GM18499 (cell line): ENCODE results near the gene NRXN3.

Source experiments
- ATAC-seq: cut with Tn5 transposase; IDR thresholded peaks from one replicate; pipeline ENCODE4 v1.9.1; 2021; ENCODE audit warnings: moderate number of reproducible peaks; ENCODE audit not compliant: insufficient read depth, unreplicated experiment

The NRXN3 gene

GRCh38 chr14:79705126-79705894 is 1535.1 kb downstream of the NRXN3 start:
- no peak for ATAC-seq

GRCh38 chr14:79706382-79706781 is 1536.2 kb downstream of the NRXN3 start:
- no peak for ATAC-seq

- no peak for ATAC-seq
These were observed 1538.5 kb downstream of the NRXN3 start for GRCh38 chr14:79708426-79709388.

- no peak for ATAC-seq
These were observed 1539.4 kb downstream of the NRXN3 start for GRCh38 chr14:79709573-79709972.

- no peak for ATAC-seq
These were observed 1542.3 kb downstream of the NRXN3 start for GRCh38 chr14:79712302-79712950.

GRCh38 chr14:79721399-79722084 is 1551.4 kb downstream of the NRXN3 start:
- no peak for ATAC-seq

GRCh38 chr14:79724934-79725717 is 1555.0 kb downstream of the NRXN3 start:
- ATAC-seq, result no peak

GRCh38 chr14:79727900-79728299 is 1557.7 kb downstream of the NRXN3 start:
- ATAC-seq, result no peak

GRCh38 chr14:79728331-79728730 is 1558.2 kb downstream of the NRXN3 start:
- no peak for ATAC-seq

- no peak for ATAC-seq
These were observed 1559.6 kb downstream of the NRXN3 start for GRCh38 chr14:79729731-79730130.

GRCh38 chr14:79730196-79730595 is 1560.0 kb downstream of the NRXN3 start:
- no peak for ATAC-seq

- ATAC-seq, result no peak
These were observed 1560.8 kb downstream of the NRXN3 start for GRCh38 chr14:79730953-79731352.

GRCh38 chr14:79732911-79733655 is 1562.9 kb downstream of the NRXN3 start:
- no peak for ATAC-seq

GRCh38 chr14:79734151-79734550 is 1564.0 kb downstream of the NRXN3 start:
- no peak for ATAC-seq

GRCh38 chr14:79734656-79735055 is 1564.5 kb downstream of the NRXN3 start:
- no peak for ATAC-seq

GRCh38 chr14:79735121-79735520 is 1564.9 kb downstream of the NRXN3 start:
- ATAC-seq, result no peak

- ATAC-seq, result no peak
These were observed 1570.0 kb downstream of the NRXN3 start for GRCh38 chr14:79740066-79740601.

GRCh38 chr14:79742142-79742541 is 1572.0 kb downstream of the NRXN3 start:
- ATAC-seq, result no peak
